Measurements from ENCODE around the gene CAMK4. TPM values are rescaled to one million over a fixed set of nuclear protein-coding genes. Genes with fewer than 3 reads are reported as not detected.

Gene CAMK4
- total RNA-seq, 1 experiment from 2014 or later: 6.3 TPM

DNA sequence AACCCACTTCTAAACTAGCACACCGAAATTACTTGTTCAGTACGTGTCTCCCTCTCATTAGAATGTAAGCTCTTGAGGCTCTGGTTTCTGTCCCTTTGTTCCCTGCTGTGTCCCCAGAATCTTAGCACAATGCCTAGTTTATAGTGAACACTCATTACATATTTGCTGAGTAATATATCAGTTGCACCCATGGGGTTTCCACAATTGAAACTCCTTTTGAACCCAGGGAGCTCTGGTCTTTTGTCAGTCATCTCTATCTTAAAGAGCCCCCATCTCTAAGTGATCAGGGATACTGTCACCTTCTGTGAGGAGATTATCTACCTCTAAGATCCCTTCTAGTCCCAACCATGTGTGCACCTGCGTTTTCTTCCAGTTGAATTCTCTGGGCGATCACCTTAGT lies 12.8 kb downstream of the CAMK4 start:
- H3K27ac Mint-ChIP-seq: no peak overlapping the region; a peak in 1 of 7 replicates
- no peaks in the 10 kb centered on the region for H3K4me1 Mint-ChIP-seq
- Histone ChIP-seq H3K18ac (ENCODE audit: insufficient read length, low read depth, low read length) (no peak overlapping the region), H3K23ac (ENCODE audit: insufficient read length, low read depth, low read length) (no peak overlapping the region), H2BK12ac (ENCODE audit: insufficient read length, low read depth, low read length) (no peak overlapping the region), H3K79me1 (ENCODE audit: insufficient read depth, low read depth, low read length, poor library complexity, severe bottlenecking) (no peaks in the 10 kb centered on the region), H3K27me3 (ENCODE audit: insufficient read depth, low read length) (no peaks in the 10 kb centered on the region), H3K4ac (ENCODE audit: low read depth, low read length) (no peak overlapping the region), H3K4me2 (ENCODE audit: insufficient read depth, insufficient read length, low read length) (no peak overlapping the region), H3K14ac (ENCODE audit: insufficient read depth, low read length) (no peak overlapping the region), H2BK20ac (ENCODE audit: low read depth, low read length, poor library complexity, severe bottlenecking) (no peak overlapping the region), H3K9me3 (ENCODE audit: control insufficient read depth, low read depth, low read length) (no peaks in the 10 kb centered on the region), H2BK15ac (ENCODE audit: low read depth, low read length) (no peak overlapping the region), H3K56ac (ENCODE audit: insufficient read length, low read depth, low read length) (no peak overlapping the region), H3K9ac (ENCODE audit: extremely low read depth, insufficient read length, low read length) (no peak overlapping the region), H3K4me1 (ENCODE audit: insufficient read depth, low read length) (no peaks in the 10 kb centered on the region), H2BK120ac (ENCODE audit: low read depth, low read length, poor library complexity, severe bottlenecking) (no peak overlapping the region), H4K8ac (replicated peaks; ENCODE audit: insufficient read length, low read depth, low read length) (no peak overlapping the region), H3T11ph (ENCODE audit: low read length) (no peak overlapping the region), H4K20me1 (ENCODE audit: control insufficient read depth, insufficient read depth, insufficient read length) (no peaks in the 10 kb centered on the region), H3K27ac (ENCODE audit: insufficient read length, low read depth, low read length) (no peak overlapping the region), H3K23me2 (ENCODE audit: insufficient read length, low read depth, low read length, poor library complexity, severe bottlenecking) (no peaks in the 10 kb centered on the region), H2AK5ac (ENCODE audit: insufficient read length, low read length) (no peak overlapping the region), H4K91ac (ENCODE audit: insufficient read length, low read depth, low read length) (no peak overlapping the region), H2AFZ (ENCODE audit: low read length) (no peak overlapping the region), H4K5ac (ENCODE audit: insufficient read length, low read depth, low read length) (no peak overlapping the region), H3K79me2 (ENCODE audit: insufficient read depth, low read length) (no peaks in the 10 kb centered on the region), H2BK5ac (ENCODE audit: insufficient read length, low read length) (no peak overlapping the region)
- H3K9me3 Mint-ChIP-seq: no peaks in the 10 kb centered on the region
- no peaks in the 10 kb centered on the region for H3K36me3 Mint-ChIP-seq (ENCODE audit: insufficient read depth in 1 of 3, low read depth in 3 of 3)
- DNase-seq: no peak
- no peaks in the 10 kb centered on the region for H3K27me3 Mint-ChIP-seq (ENCODE audit: low read depth)
- no peak for TF ChIP-seq CTCF (conservative IDR thresholded peaks at IDR 0.05)
- no peak overlapping the region for H3K4me3 Mint-ChIP-seq
- no CpG with 5 or more reads among the region's 4 CpGs for WGBS (ENCODE audit: extremely low coverage, insufficient read length, low lambda C conversion rate)
